ENCODE data around the gene DECR2.

GRCh38 chr16:425082-425718, 23.5 kb downstream of the DECR2 start, which contains the start of gene RAB11FIP3:
- TF ChIP-seq CTCF (IDR thresholded peaks at IDR 0.05 in 2 of 3, conservative IDR thresholded peaks at IDR 0.05 in 1 of 3; ENCODE audit: borderline replicate concordance in 1 of 3, insufficient read depth in 1 of 3, low read depth in 2 of 3, low read length in 2 of 3) (0 out of 6 replicates have a peak, but pooled peaks of 1 of the 3 experiments have one; percentile 1), EZH2phosphoT487 (IDR thresholded peaks at IDR 0.05; ENCODE audit: borderline replicate concordance) (no peak)
